IPS-20b (cell line): Measurements from ENCODE around the gene CLEC3A.
"Not testable (repeated sequence)": the region's sequence is repeated elsewhere in the genome, so short reads cannot be mapped to it uniquely, and the experiment has no call there.

Source experiments
- H3K27ac ChIP-seq: one replicate; pipeline ENCODE4 v1.5.1; 2013; ENCODE audit warnings: low read length
- H3K27me3 ChIP-seq: 2 replicates; pipeline ENCODE4 v1.6.1; 2013; ENCODE audit warnings: mild to moderate bottlenecking, low read length, inconsistent platforms; ENCODE audit not compliant: insufficient read depth
- H3K36me3 ChIP-seq: 2 replicates; pipeline ENCODE4 v1.6.1; 2013; ENCODE audit warnings: low read depth, mild to moderate bottlenecking, inconsistent platforms, low read length, moderate library complexity; ENCODE audit not compliant: insufficient read depth
- H3K4me1 ChIP-seq: 2 replicates; pipeline ENCODE4 v1.6.1; 2013; ENCODE audit warnings: mild to moderate bottlenecking, control low read depth, inconsistent platforms, low read length, moderate library complexity; ENCODE audit not compliant: insufficient read depth
- H3K4me3 ChIP-seq: 2 replicates; pipeline ENCODE4 v1.5.1; 2013; ENCODE audit warnings: mild to moderate bottlenecking, low read length, inconsistent platforms
- H3K9ac ChIP-seq: 2 replicates; pipeline ENCODE4 v1.6.1; 2013; ENCODE audit warnings: low read depth, mild to moderate bottlenecking, inconsistent platforms, low read length, moderate library complexity
- H3K9me3 ChIP-seq: 2 replicates; pipeline ENCODE4 v1.6.1; 2013; ENCODE audit warnings: mild to moderate bottlenecking, low read depth, low read length, inconsistent platforms; ENCODE audit not compliant: insufficient read depth

The CLEC3A gene

DNA sequence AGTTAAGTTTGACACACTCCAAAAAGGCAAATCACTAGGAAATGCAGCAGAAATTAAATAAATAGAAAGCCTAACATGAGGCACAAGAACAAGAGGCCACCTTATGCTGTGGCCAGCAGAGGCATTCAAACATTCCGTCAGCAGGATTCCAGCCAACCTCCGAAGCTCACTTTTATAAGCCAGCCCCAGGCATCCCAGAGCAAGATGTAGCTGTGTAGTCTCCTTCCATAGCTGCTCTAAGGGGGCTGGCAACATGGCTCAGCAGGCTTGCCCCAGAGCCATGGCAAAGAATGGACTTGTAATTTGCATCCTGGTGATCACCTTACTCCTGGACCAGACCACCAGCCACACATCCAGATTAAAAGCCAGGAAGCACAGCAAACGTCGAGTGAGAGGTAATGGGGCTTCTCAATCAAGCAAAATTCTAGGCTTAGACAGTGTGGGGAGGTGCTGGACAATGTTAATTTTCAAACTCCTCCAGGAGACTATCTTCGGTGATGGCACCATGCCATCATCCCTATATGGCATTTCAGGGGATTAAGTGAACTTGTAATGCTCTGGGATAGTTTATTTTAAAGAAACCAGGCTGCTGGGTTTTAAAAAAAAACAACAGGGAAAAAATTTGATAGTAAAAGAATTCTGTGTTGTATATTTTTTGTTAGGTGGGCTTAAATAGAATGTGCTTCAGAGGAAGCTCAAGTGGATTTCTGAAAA is at the start of gene CLEC3A:
Gene CLEC3A, plus strand, starts transcription at position 202 of the 714 bp plus-strand sequence. Its CDS starts 79 bp downstream, at position 281.
- Histone ChIP-seq H3K4me3 (no peak within 1 kb of the TSS), H3K27me3 (no peaks in the 10 kb centered on the region), H3K36me3 (no peaks in the 10 kb centered on the region), H3K27ac (no peak within 1 kb of the TSS), H3K9ac (no peak within 1 kb of the TSS), H3K4me1 (peaks cover 10% of the 10 kb centered on the region; the same call in 1 of the 2 replicates), H3K9me3 (no peaks in the 10 kb centered on the region)

GRCh38 chr16:77974883-77975282 is 47.5 kb upstream of the CLEC3A start:
- H3K9ac ChIP-seq, result no peak overlapping the region
- H3K36me3 ChIP-seq, result peaks cover 57% of the 10 kb centered on the region
- H3K9me3 ChIP-seq, result no peaks in the 10 kb centered on the region
- H3K27me3 ChIP-seq, result no peaks in the 10 kb centered on the region
- no peak overlapping the region for H3K27ac ChIP-seq
- H3K4me1 ChIP-seq, result peaks cover 4% of the 10 kb centered on the region
- no peak overlapping the region for H3K4me3 ChIP-seq

DNA sequence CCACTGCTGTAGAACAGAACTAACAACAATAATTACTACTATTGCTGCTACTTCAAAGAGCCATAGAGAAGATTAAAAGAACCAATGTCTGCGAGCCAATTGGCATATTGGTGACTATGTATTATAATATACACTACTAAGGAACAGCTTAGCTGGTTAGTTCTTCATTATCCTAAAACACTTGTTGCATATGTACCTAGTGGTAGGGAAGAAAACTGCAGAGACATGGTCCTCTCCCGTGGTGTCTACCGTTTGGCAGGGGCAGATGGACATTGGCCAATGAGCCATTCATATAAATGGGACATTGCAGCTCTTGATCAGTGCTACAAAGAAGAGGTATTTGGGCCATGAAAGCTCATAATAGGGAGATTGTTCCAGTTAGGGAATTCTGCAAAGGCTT is 46.4 kb upstream of the CLEC3A start:
- Histone ChIP-seq H3K27ac (no peak overlapping the region), H3K9ac (no peak overlapping the region), H3K4me1 (peaks cover 4% of the 10 kb centered on the region), H3K27me3 (no peaks in the 10 kb centered on the region), H3K9me3 (no peaks in the 10 kb centered on the region), H3K4me3 (no peak overlapping the region), H3K36me3 (peaks cover 57% of the 10 kb centered on the region)

- H3K4me1 ChIP-seq, result peaks cover 7% of the 10 kb centered on the region; the same call in 1 of the 2 replicates
- no peaks in the 10 kb centered on the region for H3K27me3 ChIP-seq
- H3K9me3 ChIP-seq, result no peaks in the 10 kb centered on the region
- no peak overlapping the region for H3K4me3 ChIP-seq
- peaks cover 63% of the 10 kb centered on the region for H3K36me3 ChIP-seq
- no peak overlapping the region for H3K27ac ChIP-seq
- H3K9ac ChIP-seq, result no peak overlapping the region
These were observed 45.0 kb upstream of the CLEC3A start for GRCh38 chr16:77977339-77977738.

DNA sequence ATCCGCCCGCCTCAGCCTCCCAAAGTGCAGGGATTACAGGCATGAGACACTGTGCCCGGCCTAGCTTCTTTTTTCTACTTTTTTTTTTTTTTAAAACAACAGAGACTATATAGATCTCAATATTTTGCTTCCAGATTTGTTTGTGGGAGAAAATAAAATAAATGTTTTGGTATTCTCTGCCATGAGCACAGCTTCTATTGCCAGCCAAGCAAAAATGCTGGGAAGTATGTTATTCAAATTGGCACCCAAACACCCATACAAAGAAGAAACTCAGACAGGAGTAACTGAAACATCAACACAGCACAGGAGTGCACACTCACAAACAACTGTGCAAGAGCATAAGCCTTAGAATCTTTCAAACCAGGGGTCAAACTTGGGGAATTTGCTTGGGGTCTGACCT is 37.2 kb upstream of the CLEC3A start:
- Histone ChIP-seq H3K27ac (no peak overlapping the region), H3K4me3 (no peak overlapping the region), H3K9me3 (0 out of 2 replicates have a peak, but pooled peaks cover 4% of the 10 kb centered on the region), H3K27me3 (no peaks in the 10 kb centered on the region), H3K9ac (no peak overlapping the region), H3K36me3 (peaks cover 6% of the 10 kb centered on the region; the same call in 1 of the 2 replicates), H3K4me1 (0 out of 2 replicates have a peak, but pooled peaks cover 3% of the 10 kb centered on the region)

DNA sequence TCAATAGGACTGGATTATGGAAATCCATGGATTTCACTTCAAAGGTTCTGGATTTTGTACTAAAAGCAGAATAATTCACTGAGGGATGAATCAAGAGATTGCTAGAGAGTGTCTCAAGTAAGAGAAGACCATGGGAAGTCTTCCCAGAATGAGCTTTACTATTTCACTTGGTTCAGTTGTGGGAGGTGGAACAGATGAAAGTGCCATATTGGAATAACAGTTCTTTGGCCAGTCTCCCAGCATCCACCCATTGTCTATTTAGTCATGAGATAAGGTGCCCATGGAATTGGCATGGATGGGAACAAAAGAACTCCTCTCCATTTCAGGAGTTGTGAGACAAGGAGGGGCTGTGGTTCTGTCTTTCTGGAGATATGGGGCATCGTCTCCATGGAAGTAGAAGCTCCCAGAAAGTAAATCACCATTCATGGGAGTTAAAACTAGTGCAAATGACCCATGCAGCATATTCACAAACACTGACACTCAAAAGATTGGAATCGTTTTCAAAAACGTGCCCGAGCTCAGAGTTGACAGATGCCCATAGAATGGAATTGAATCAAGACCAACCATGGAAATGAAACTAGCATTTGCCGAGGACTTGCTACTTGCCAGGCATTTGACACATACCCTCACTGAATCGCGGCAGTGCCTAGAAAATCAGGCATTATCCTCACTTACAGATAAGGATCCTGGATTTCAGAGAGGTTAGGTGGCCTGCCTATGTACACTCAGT is 36.2 kb upstream of the CLEC3A start:
- no peaks in the 10 kb centered on the region for H3K27me3 ChIP-seq
- no peak overlapping the region for H3K27ac ChIP-seq
- H3K4me3 ChIP-seq, result no peak overlapping the region
- H3K36me3 ChIP-seq, result peaks cover 5% of the 10 kb centered on the region; the same call in 1 of the 2 replicates
- no peak overlapping the region for H3K9ac ChIP-seq
- H3K4me1 ChIP-seq, result peaks cover 3% of the 10 kb centered on the region; the same call in 1 of the 2 replicates
- H3K9me3 ChIP-seq, result peaks cover 5% of the 10 kb centered on the region; the same call in 1 of the 2 replicates

DNA sequence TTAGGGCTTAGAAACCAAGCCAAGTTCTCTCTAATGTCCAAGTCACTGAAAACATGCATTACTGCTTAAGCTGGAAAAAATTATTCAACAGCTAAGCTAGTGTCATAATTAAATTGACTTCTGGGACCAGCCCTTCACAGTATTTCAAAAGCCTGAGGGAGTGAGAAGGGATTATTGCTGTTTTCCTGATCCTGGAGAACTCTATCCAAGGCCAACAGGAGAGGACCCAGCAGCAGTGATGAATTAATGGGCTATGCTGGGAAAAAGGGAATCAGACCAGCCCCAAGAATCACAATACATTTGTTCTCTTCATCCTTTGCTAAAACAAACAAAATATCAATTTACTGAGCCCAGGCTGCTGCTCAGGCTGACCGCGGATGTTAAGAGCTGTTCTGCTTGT is 34.5 kb upstream of the CLEC3A start:
- H3K9ac ChIP-seq, result no peak overlapping the region
- no peak overlapping the region for H3K27ac ChIP-seq
- H3K9me3 ChIP-seq, result peaks cover 13% of the 10 kb centered on the region; the same call in 1 of the 2 replicates
- H3K36me3 ChIP-seq, result no peaks in the 10 kb centered on the region
- peaks cover 12% of the 10 kb centered on the region; the same call in 1 of the 2 replicates for H3K4me1 ChIP-seq
- no peak overlapping the region for H3K4me3 ChIP-seq
- no peaks in the 10 kb centered on the region for H3K27me3 ChIP-seq

- no peak overlapping the region for H3K27ac ChIP-seq
- peaks cover 23% of the 10 kb centered on the region for H3K4me1 ChIP-seq
- H3K36me3 ChIP-seq, result no peaks in the 10 kb centered on the region
- no peaks in the 10 kb centered on the region for H3K27me3 ChIP-seq
- H3K9me3 ChIP-seq, result peaks cover 14% of the 10 kb centered on the region
- H3K9ac ChIP-seq, result no peak overlapping the region
- no peak overlapping the region for H3K4me3 ChIP-seq
These were observed 32.5 kb upstream of the CLEC3A start for GRCh38 chr16:77989846-77990245.

- H3K9ac ChIP-seq, result peak overlapping the region; percentile 61; the same call in 1 of the 2 replicates
These were observed 30.6 kb upstream of the CLEC3A start for GRCh38 chr16:77991701-77992100.

DNA sequence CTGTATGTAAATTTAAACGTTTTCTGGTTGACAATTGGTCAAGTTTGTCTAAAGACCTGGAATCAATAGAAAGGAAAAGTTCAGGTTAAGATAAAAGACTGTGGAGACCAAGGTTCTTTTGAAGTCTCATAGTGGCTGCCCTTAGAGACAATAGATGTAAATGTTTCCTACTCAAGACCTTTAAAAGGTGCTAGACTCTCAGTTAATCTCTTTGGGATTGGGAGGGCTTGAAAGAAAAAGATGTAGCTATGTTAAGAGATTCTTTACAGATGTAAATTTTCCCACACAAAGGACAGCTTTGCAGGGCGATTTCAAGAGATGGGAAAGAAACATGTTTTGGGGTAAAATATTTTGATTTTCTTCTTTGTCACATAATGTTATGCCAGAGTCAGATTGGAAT is 30.0 kb upstream of the CLEC3A start:
- Histone ChIP-seq H3K9ac (peak overlapping the region; percentile 61; the same call in 1 of the 2 replicates), H3K9me3 (peaks cover 36% of the 10 kb centered on the region), H3K4me1 (peaks cover 23% of the 10 kb centered on the region), H3K4me3 (0 out of 2 replicates have a peak overlapping the region, but pooled peaks have one; percentile 17)
- not testable (repeated sequence) for H3K36me3 ChIP-seq, H3K27ac ChIP-seq, H3K27me3 ChIP-seq

More at GRCh38 chr16:77991701-77992100, 30.6 kb upstream of the CLEC3A start:
- H3K9me3 ChIP-seq, result peaks cover 32% of the 10 kb centered on the region
- H3K27ac ChIP-seq, result peak overlapping the region; percentile 57
- H3K27me3 ChIP-seq, result no peaks in the 10 kb centered on the region
- peak overlapping the region; percentile 7; the same call in 1 of the 2 replicates for H3K4me3 ChIP-seq
- 0 out of 2 replicates have a peak, but pooled peaks cover 3% of the 10 kb centered on the region for H3K36me3 ChIP-seq
- H3K4me1 ChIP-seq, result peaks cover 23% of the 10 kb centered on the region

GRCh38 chr16:77993111-77993985 is 29.0 kb upstream of the CLEC3A start:
- peak overlapping the region; percentile 59 for H3K27ac ChIP-seq
- H3K36me3 ChIP-seq, result 0 out of 2 replicates have a peak, but pooled peaks cover 3% of the 10 kb centered on the region
- peak overlapping the region; percentile 58 for H3K9ac ChIP-seq
- no peaks in the 10 kb centered on the region for H3K27me3 ChIP-seq
- H3K9me3 ChIP-seq, result peaks cover 36% of the 10 kb centered on the region
- H3K4me3 ChIP-seq, result peak overlapping the region; percentile 17; the same call in 1 of the 2 replicates
- peaks cover 23% of the 10 kb centered on the region for H3K4me1 ChIP-seq
